IPS-18a (cell line): ENCODE results near the gene GLG1.
A peak's percentile ranks its signal among the peaks of the same experiment; 100 is the strongest.

Experiments
- H3K27ac ChIP-seq: one replicate; pipeline ENCODE4 v1.5.1; 2013; ENCODE audit warnings: low read length
- H3K27me3 ChIP-seq: one replicate; pipeline ENCODE4 v1.6.1; 2013; ENCODE audit warnings: mild to moderate bottlenecking, low read length; ENCODE audit not compliant: control insufficient read depth, insufficient read depth
- H3K36me3 ChIP-seq: one replicate; pipeline ENCODE4 v1.6.1; 2013; ENCODE audit warnings: low read depth, low read length; ENCODE audit not compliant: control insufficient read depth
- H3K4me1 ChIP-seq: one replicate; pipeline ENCODE4 v1.6.1; 2013; ENCODE audit warnings: low read depth, low read length; ENCODE audit not compliant: control insufficient read depth
- H3K4me3 ChIP-seq: one replicate; pipeline ENCODE4 v1.5.1; 2013; ENCODE audit warnings: low read length
- H3K9ac ChIP-seq: one replicate; pipeline ENCODE4 v1.6.1; 2013; ENCODE audit warnings: mild to moderate bottlenecking, low read length, moderate library complexity
- H3K9me3 ChIP-seq: one replicate; pipeline ENCODE4 v1.6.1; 2013; ENCODE audit warnings: low read depth, low read length; ENCODE audit not compliant: control insufficient read depth

GLG1 gene

GRCh38 chr16:74607310-74607961 is 522 bp upstream of the GLG1 start:
- Histone ChIP-seq H3K4me1 (peaks cover 24% of the 10 kb centered on the region), H3K4me3 (peak overlapping the region; percentile 92), H3K27ac (peak overlapping the region; percentile 73), H3K36me3 (no peaks in the 10 kb centered on the region), H3K9me3 (no peaks in the 10 kb centered on the region), H3K9ac (peak overlapping the region; percentile 86), H3K27me3 (no peaks in the 10 kb centered on the region)

GRCh38 chr16:74605746-74606520 is 981 bp downstream of the GLG1 start:
- peak overlapping the region; percentile 86 for H3K9ac ChIP-seq
- H3K36me3 ChIP-seq = no peaks in the 10 kb centered on the region
- peak overlapping the region; percentile 41 for H3K27ac ChIP-seq
- H3K4me1 ChIP-seq = peaks cover 24% of the 10 kb centered on the region
- H3K27me3 ChIP-seq = no peaks in the 10 kb centered on the region
- H3K4me3 ChIP-seq = peak overlapping the region; percentile 92
- H3K9me3 ChIP-seq = no peaks in the 10 kb centered on the region

GRCh38 chr16:74605332-74605731 is 1.6 kb downstream of the GLG1 start:
- Histone ChIP-seq H3K27ac (no peak overlapping the region), H3K9ac (peak overlapping the region; percentile 86), H3K4me1 (peaks cover 24% of the 10 kb centered on the region), H3K9me3 (no peaks in the 10 kb centered on the region), H3K4me3 (peak overlapping the region; percentile 92), H3K36me3 (no peaks in the 10 kb centered on the region), H3K27me3 (no peaks in the 10 kb centered on the region)

GRCh38 chr16:74603848-74604247 is 3.1 kb downstream of the GLG1 start:
- H3K9ac ChIP-seq = no peak overlapping the region
- H3K4me3 ChIP-seq = no peak overlapping the region
- H3K9me3 ChIP-seq = no peaks in the 10 kb centered on the region
- no peaks in the 10 kb centered on the region for H3K27me3 ChIP-seq
- H3K36me3 ChIP-seq = no peaks in the 10 kb centered on the region
- peaks cover 24% of the 10 kb centered on the region for H3K4me1 ChIP-seq
- no peak overlapping the region for H3K27ac ChIP-seq

- no peak overlapping the region for H3K9ac ChIP-seq
- H3K9me3 ChIP-seq = no peaks in the 10 kb centered on the region
- H3K4me1 ChIP-seq = peaks cover 14% of the 10 kb centered on the region
- no peak overlapping the region for H3K27ac ChIP-seq
- no peaks in the 10 kb centered on the region for H3K36me3 ChIP-seq
- H3K4me3 ChIP-seq = no peak overlapping the region
- H3K27me3 ChIP-seq = no peaks in the 10 kb centered on the region
These were observed 5.6 kb downstream of the GLG1 start for GRCh38 chr16:74601126-74601871.

GRCh38 chr16:74596586-74596985 is 10.3 kb downstream of the GLG1 start:
- no peak overlapping the region for H3K9ac ChIP-seq
- H3K9me3 ChIP-seq = no peaks in the 10 kb centered on the region
- no peaks in the 10 kb centered on the region for H3K4me1 ChIP-seq
- no peaks in the 10 kb centered on the region for H3K36me3 ChIP-seq
- H3K27me3 ChIP-seq = no peaks in the 10 kb centered on the region
- H3K27ac ChIP-seq = no peak overlapping the region
- no peak overlapping the region for H3K4me3 ChIP-seq

GRCh38 chr16:74592847-74593246 is 14.1 kb downstream of the GLG1 start:
- Histone ChIP-seq H3K9ac (no peak overlapping the region), H3K9me3 (no peaks in the 10 kb centered on the region), H3K27ac (no peak overlapping the region), H3K4me1 (no peaks in the 10 kb centered on the region), H3K27me3 (no peaks in the 10 kb centered on the region), H3K36me3 (no peaks in the 10 kb centered on the region), H3K4me3 (no peak overlapping the region)

GRCh38 chr16:74591876-74592650 is 14.9 kb downstream of the GLG1 start:
- H3K27ac ChIP-seq = no peak overlapping the region
- H3K36me3 ChIP-seq = no peaks in the 10 kb centered on the region
- no peaks in the 10 kb centered on the region for H3K27me3 ChIP-seq
- H3K4me1 ChIP-seq = no peaks in the 10 kb centered on the region
- H3K9ac ChIP-seq = no peak overlapping the region
- no peaks in the 10 kb centered on the region for H3K9me3 ChIP-seq
- H3K4me3 ChIP-seq = no peak overlapping the region

- H3K4me3 ChIP-seq = no peak overlapping the region
These were observed 20.0 kb downstream of the GLG1 start for GRCh38 chr16:74586948-74587347.

GRCh38 chr16:74585846-74586443 is 21.0 kb downstream of the GLG1 start:
- no peak overlapping the region for H3K4me3 ChIP-seq
- no peak overlapping the region for H3K27ac ChIP-seq
- no peaks in the 10 kb centered on the region for H3K4me1 ChIP-seq
- no peaks in the 10 kb centered on the region for H3K36me3 ChIP-seq
- H3K27me3 ChIP-seq = no peaks in the 10 kb centered on the region
- no peak overlapping the region for H3K9ac ChIP-seq
- no peaks in the 10 kb centered on the region for H3K9me3 ChIP-seq

More at GRCh38 chr16:74586948-74587347, 20.0 kb downstream of the GLG1 start:
- Histone ChIP-seq H3K36me3 (no peaks in the 10 kb centered on the region), H3K27ac (no peak overlapping the region), H3K4me1 (no peaks in the 10 kb centered on the region), H3K27me3 (no peaks in the 10 kb centered on the region), H3K9me3 (no peaks in the 10 kb centered on the region), H3K9ac (no peak overlapping the region)
